GM12878 (cell line): Measurements from ENCODE around the gene PNLIP.

ENCODE experiments used
- BACH1 ChIP-seq: fragments of 450-650 bp; IDR thresholded peaks from 2 replicates; pipeline ENCODE4 v1.6.1; 2017; ENCODE audit warnings: mild to moderate bottlenecking, borderline replicate concordance
- E2F8 ChIP-seq: fragments of 450-650 bp; IDR thresholded peaks from 2 replicates; pipeline ENCODE4 v1.6.1; 2018; ENCODE audit warnings: mild to moderate bottlenecking, low read depth, moderate library complexity; ENCODE audit not compliant: partially characterized antibody
- ESRRA ChIP-seq: IDR thresholded peaks from 2 replicates; pipeline ENCODE4 v1.6.1; 2012; ENCODE audit warnings: mild to moderate bottlenecking, low read length, improper control_type of control experiment
- SUPT20H ChIP-seq: IDR thresholded peaks from 2 replicates; pipeline ENCODE4 v1.6.1; 2011; ENCODE audit warnings: low read depth, mild to moderate bottlenecking, low read length, moderate library complexity, borderline replicate concordance; ENCODE audit not compliant: control insufficient read depth
- TF ChIP-seq, protein P1 (sequence below): IDR thresholded peaks from 2 replicates; pipeline ENCODE4 v1.6.1; 2011; ENCODE audit warnings: low read depth, mild to moderate bottlenecking, low read length, moderate library complexity, borderline replicate concordance; ENCODE audit errors: extremely low read depth

- TF ChIP-seq E2F8 (no peak), SUPT20H (no peak), BACH1 (no peak), ESRRA (no peak)
- TF ChIP-seq, protein P1, sequence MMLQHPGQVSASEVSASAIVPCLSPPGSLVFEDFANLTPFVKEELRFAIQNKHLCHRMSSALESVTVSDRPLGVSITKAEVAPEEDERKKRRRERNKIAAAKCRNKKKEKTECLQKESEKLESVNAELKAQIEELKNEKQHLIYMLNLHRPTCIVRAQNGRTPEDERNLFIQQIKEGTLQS = no peak
Measured at GRCh38 chr10:116504786-116505185, 40.9 kb upstream of the PNLIP start.
